Cerebellar nuclear complex (tissue), 1 donor: Measurements from ENCODE around the gene UBE2D1.
"Not testable (repeated sequence)": the region's sequence is repeated elsewhere in the genome, so short reads cannot be mapped to it uniquely, and the experiment has no call there.

ENCODE experiments used
- DNase-seq, 2 experiments: peaks; one replicate each; lab custom pipeline; 2025; lab: John Stamatoyannopoulos, UW

The UBE2D1 gene

GRCh38 chr10:58384095-58384494, 49.3 kb downstream of the UBE2D1 start:
- no peak for DNase-seq

- no peak for DNase-seq
These were observed 49.8 kb downstream of the UBE2D1 start for GRCh38 chr10:58384544-58384998.

- peak in 1 of 2 experiments; percentile 57 for DNase-seq
These were observed 50.4 kb downstream of the UBE2D1 start, which contains the start of gene TFAM for GRCh38 chr10:58384999-58385783. Gene TFAM (plus strand): TSS chr10:58385410. CDS start chr10:58385548, 138 bp downstream.

GRCh38 chr10:58385784-58386112, 50.9 kb downstream of the UBE2D1 start:
- no peak for DNase-seq

- no peak for DNase-seq
These were observed 54.2 kb downstream of the UBE2D1 start for GRCh38 chr10:58389024-58389423.

- DNase-seq = no peak
These were observed 58.5 kb downstream of the UBE2D1 start for GRCh38 chr10:58393317-58393716.

- DNase-seq = no peak
These were observed 59.7 kb downstream of the UBE2D1 start for GRCh38 chr10:58394471-58394870.

GRCh38 chr10:58396057-58396456, 61.3 kb downstream of the UBE2D1 start:
- DNase-seq = no peak

GRCh38 chr10:58397830-58398229, 63.0 kb downstream of the UBE2D1 start:
- no peak for DNase-seq

- DNase-seq = no peak
These were observed 64.6 kb downstream of the UBE2D1 start for GRCh38 chr10:58399410-58399809.

- DNase-seq = no peak
These were observed 65.8 kb downstream of the UBE2D1 start for GRCh38 chr10:58400609-58401008.

- DNase-seq = no peak
These were observed 69.2 kb downstream of the UBE2D1 start for GRCh38 chr10:58404001-58404400.

- DNase-seq = no peak
These were observed 75.3 kb downstream of the UBE2D1 start for GRCh38 chr10:58409956-58410610.

GRCh38 chr10:58412502-58412961, 77.7 kb downstream of the UBE2D1 start:
- DNase-seq = no peak

GRCh38 chr10:58414270-58415041, 79.7 kb downstream of the UBE2D1 start:
- no peak for DNase-seq

GRCh38 chr10:58415757-58416156, 81.0 kb downstream of the UBE2D1 start:
- no peak for DNase-seq

GRCh38 chr10:58417902-58418301, 83.1 kb downstream of the UBE2D1 start:
- not testable (repeated sequence) for DNase-seq
